DOHH2 (cell line): ENCODE data around the gene ZFP62.

ENCODE experiments used
- H3F3A ChIP-seq: fragments of 200-600 bp; sonication (generic), shearing (Covaris generic); 2 replicates; pipeline ENCODE4 v1.6.0; 2016; ENCODE audit warnings: antibody characterized with exemption, mild to moderate bottlenecking; ENCODE audit not compliant: control insufficient read depth, insufficient read depth
- H3K27ac ChIP-seq: fragments of 200-600 bp; sonication (generic); 2 replicates; pipeline ENCODE4 v1.5.1; 2014; ENCODE audit warnings: low read depth, mild to moderate bottlenecking, low read length, moderate library complexity
- H3K27me3 ChIP-seq: fragments of 200-600 bp; sonication (generic); 2 replicates; pipeline ENCODE4 v1.6.1; 2014; ENCODE audit warnings: mild to moderate bottlenecking, low read length, mixed read lengths; ENCODE audit not compliant: control insufficient read depth
- H3K36me3 ChIP-seq: fragments of 200-600 bp; sonication (generic); 2 replicates; pipeline ENCODE4 v1.6.1; 2014; ENCODE audit warnings: mild to moderate bottlenecking, low read length, moderate library complexity, mixed read lengths; ENCODE audit not compliant: control insufficient read depth
- H3K4me1 ChIP-seq: fragments of 200-600 bp; sonication (generic); 2 replicates; pipeline ENCODE4 v1.6.1; 2014; ENCODE audit warnings: mild to moderate bottlenecking, low read length, mixed read lengths; ENCODE audit not compliant: control insufficient read depth
- H3K4me2 ChIP-seq: fragments of 200-600 bp; sonication (generic); 2 replicates; pipeline ENCODE4 v1.6.0; 2014; ENCODE audit warnings: mild to moderate bottlenecking, low read length, moderate library complexity
- H3K4me3 ChIP-seq: fragments of 200-600 bp; sonication (generic); 2 replicates; pipeline ENCODE4 v1.5.1; 2014; ENCODE audit warnings: mild to moderate bottlenecking, low read length, mixed read lengths
- H3K79me2 ChIP-seq: fragments of 200-600 bp; sonication (generic); 2 replicates; pipeline ENCODE4 v1.6.1; 2014; ENCODE audit warnings: mild to moderate bottlenecking, low read length, mixed read lengths; ENCODE audit not compliant: control insufficient read depth
- H3K9me2 ChIP-seq: fragments of 200-600 bp; sonication (generic); replicated peaks from 2 replicates; pipeline ENCODE4 v1.6.1; 2014; ENCODE audit warnings: mild to moderate bottlenecking, low read length, mixed read lengths; ENCODE audit not compliant: control insufficient read depth
- H3K9me3 ChIP-seq: fragments of 200-600 bp; sonication (generic); 2 replicates; pipeline ENCODE4 v1.6.1; 2014; ENCODE audit warnings: antibody characterized with exemption, low read length, mixed read lengths; ENCODE audit not compliant: control insufficient read depth, insufficient read depth
- H4K20me1 ChIP-seq: fragments of 200-600 bp; sonication (generic); 2 replicates; pipeline ENCODE4 v1.6.0; 2014; ENCODE audit warnings: low read depth, mild to moderate bottlenecking, antibody characterized with exemption, low read length, moderate library complexity; ENCODE audit not compliant: control insufficient read depth, insufficient read depth
- CTCF ChIP-seq: fragments of 200-600 bp; sonication (generic); IDR thresholded peaks from one replicate; pipeline ENCODE4 v1.5.1; 2014; ENCODE audit warnings: antibody characterized with exemption, mild to moderate bottlenecking, low read depth, low read length; ENCODE audit not compliant: poor library complexity, severe bottlenecking
- EZH2phosphoT487 ChIP-seq: fragments of 200-600 bp; sonication (generic); IDR thresholded peaks from 2 replicates; pipeline ENCODE4 v1.6.1; 2017; ENCODE audit warnings: borderline replicate concordance, mild to moderate bottlenecking, antibody characterized with exemption, low read length, moderate library complexity, mixed read lengths

The ZFP62 gene

GRCh38 chr5:180807654-180808414, 53.2 kb downstream of the ZFP62 start:
- Histone ChIP-seq H3K27ac (peak overlapping the region; percentile 85), H3K9me3 (no peaks in the 10 kb centered on the region), H3K4me2 (peak overlapping the region; percentile 82), H3K27me3 (no peaks in the 10 kb centered on the region), H3K9me2 (no peaks in the 10 kb centered on the region), H3K36me3 (peaks cover 37% of the 10 kb centered on the region), H3K79me2 (peaks cover 80% of the 10 kb centered on the region), H3K4me3 (peak overlapping the region; percentile 97), H3K4me1 (peaks cover 78% of the 10 kb centered on the region), H3F3A (peaks cover 33% of the 10 kb centered on the region), H4K20me1 (no peaks in the 10 kb centered on the region)
- no peak for TF ChIP-seq EZH2phosphoT487
- no peak for TF ChIP-seq CTCF

GRCh38 chr5:180807046-180807445, 54.0 kb downstream of the ZFP62 start:
- peaks cover 83% of the 10 kb centered on the region for H3K79me2 ChIP-seq
- H3K27ac ChIP-seq = peak overlapping the region; percentile 85
- no peaks in the 10 kb centered on the region for H3K9me2 ChIP-seq
- H3K27me3 ChIP-seq = no peaks in the 10 kb centered on the region
- peaks cover 37% of the 10 kb centered on the region for H3K36me3 ChIP-seq
- H4K20me1 ChIP-seq = no peaks in the 10 kb centered on the region
- TF ChIP-seq EZH2phosphoT487 (no peak), CTCF (no peak)
- peaks cover 73% of the 10 kb centered on the region for H3K4me1 ChIP-seq
- H3K4me3 ChIP-seq = peak overlapping the region; percentile 97
- H3F3A ChIP-seq = peaks cover 29% of the 10 kb centered on the region
- no peaks in the 10 kb centered on the region for H3K9me3 ChIP-seq
- H3K4me2 ChIP-seq = peak overlapping the region; percentile 82

- Histone ChIP-seq H3K4me3 (peak overlapping the region; percentile 97), H3K36me3 (peaks cover 42% of the 10 kb centered on the region), H3K4me1 (peaks cover 73% of the 10 kb centered on the region), H3K27me3 (no peaks in the 10 kb centered on the region), H4K20me1 (peaks cover 6% of the 10 kb centered on the region; the same call in 1 of the 2 replicates), H3K27ac (peak overlapping the region; percentile 85), H3K9me2 (no peaks in the 10 kb centered on the region), H3K79me2 (peaks cover 83% of the 10 kb centered on the region), H3K4me2 (peak overlapping the region; percentile 82), H3F3A (peaks cover 29% of the 10 kb centered on the region), H3K9me3 (no peaks in the 10 kb centered on the region)
- TF ChIP-seq EZH2phosphoT487 (no peak), CTCF (no peak)
These were observed 54.6 kb downstream of the ZFP62 start for GRCh38 chr5:180806351-180807011.
